GM21390 (cell line): Measurements from ENCODE around the gene CD28.
"Not testable (repeated sequence)": the region's sequence is repeated elsewhere in the genome, so short reads cannot be mapped to it uniquely, and the experiment has no call there.

Experiments used
- ATAC-seq: cut with Tn5 transposase; IDR thresholded peaks from one replicate; pipeline ENCODE4 v1.9.1; 2021; ENCODE audit not compliant: unreplicated experiment

CD28 gene

DNA sequence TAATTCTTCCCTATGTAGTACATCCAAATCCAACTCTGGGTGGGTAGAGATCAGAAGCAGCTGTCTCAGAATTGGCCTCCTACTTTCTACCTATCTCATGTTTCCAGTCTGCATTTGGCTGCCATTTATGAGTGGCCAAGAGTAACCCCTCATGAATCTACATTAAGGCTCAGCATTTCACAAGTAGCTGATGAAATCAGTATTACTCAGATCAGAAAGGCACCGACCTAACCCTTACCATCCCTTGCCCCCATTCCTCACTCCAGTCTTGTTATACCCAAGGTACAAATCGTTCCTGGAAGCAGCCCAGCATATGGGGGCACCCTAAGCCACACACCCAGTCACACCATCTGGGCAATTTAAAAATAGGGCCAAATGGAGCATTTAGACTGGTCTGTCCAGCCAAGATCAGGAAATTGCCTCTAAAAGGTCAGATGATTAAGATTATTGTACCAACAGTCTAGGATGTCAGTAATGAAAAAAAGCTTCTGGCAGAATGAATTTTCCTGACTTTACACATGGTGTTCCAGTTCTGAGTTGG is 37.1 kb downstream of the CD28 start:
- ATAC-seq = no peak

DNA sequence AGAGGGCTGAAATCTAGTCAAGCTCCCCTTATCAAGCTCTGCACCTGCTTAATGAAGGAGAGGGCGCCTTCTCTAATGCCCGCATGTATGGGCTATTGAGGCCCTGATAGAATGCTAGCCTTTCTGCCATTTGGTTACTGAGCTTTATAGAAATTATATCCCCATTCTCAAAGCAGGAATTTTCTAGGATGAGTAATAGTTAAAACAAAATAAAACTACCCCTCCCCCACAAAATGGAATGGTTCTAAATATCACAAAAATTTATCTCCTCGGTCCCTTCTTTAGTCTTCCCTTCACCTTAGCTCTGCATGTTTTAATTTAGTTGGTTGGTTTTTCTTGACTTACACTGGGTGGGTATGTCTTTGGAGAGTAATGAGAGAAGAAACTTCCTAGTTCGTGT is 37.7 kb downstream of the CD28 start:
- no peak for ATAC-seq

DNA sequence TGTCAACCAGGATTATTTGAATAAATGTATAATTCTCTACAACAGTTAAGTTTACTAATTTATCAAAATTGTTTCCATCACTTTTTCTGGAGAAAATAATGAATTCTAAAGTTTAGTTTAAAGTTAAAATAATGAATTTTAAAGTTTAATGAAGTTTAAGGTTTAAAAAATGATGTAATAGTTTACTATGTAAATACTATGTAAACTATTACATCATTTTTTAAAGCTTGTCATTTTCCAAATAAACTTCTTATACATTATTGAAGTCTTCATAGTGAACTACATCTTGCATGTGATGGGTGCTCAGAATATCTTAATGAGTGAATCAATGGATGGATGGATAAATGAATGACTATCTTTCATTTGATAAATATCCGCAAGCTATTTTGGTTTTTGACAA is 38.8 kb downstream of the CD28 start:
- ATAC-seq = no peak

DNA sequence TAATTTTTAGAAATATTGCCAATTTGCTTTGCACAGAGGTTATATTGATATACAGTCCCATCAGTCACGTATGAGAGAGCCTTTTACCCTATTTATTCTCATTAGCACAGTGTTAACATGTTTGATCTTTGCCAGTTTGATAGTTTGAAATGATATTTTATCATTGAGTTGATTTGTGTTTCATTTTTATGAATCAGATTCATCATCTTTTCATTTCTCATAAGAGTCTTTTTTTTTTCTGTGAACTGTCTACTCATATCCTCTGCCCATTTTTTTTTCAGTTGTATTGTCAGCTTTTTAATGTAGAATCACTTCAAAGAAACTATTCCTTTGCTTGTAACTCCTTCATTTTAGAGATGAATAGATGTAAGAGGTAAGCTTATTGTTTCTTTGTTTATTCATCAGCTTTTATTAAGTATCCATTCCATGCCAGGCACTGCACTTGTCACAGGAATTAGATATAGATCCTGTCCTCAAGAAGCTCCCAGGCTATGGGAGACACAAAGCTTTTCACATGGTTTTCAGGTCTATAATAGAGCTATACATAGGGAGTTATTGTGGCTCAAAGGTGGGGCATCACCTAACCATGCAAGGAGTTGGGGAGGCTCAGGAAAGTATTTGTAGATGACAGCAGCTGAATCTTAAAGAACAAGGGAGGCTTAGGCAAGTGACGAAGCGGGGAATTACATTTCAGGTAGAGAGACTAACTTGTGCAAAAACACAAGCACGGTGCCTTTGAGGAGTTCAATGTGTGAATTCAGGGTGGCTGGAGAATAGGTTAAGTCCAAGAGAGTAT is 42.1 kb downstream of the CD28 start:
- no peak for ATAC-seq

DNA sequence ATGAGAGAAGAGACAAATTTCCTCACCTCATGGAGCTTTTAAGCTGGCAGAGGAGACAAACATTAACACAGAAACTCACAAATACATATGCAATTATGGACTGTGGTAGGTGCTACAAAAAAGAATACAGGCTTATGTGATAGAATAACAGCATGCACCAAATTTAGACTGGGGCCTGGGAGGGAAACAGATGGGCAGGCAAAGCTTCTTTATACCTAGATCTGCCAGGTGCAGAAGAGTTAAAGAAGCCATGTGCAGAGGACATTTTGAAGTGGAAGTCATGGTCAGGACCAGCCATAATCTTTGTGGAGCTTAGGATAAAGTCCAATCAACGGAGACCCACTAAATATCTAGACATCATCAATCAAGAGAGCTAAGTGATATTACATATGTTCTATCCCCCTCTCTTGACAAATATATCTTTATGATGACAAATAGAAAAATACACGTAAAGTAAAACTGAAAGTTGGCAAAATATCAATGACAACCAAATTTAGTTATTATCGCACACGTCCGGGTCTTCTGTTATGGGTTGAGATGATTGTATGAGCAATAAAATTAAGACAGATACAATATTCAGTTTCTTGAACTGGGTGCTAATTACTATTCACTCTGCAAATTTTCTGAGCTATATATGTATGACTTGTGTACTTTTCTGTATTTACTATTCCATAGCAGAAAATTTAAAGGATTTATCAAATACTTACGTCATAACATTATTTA is 44.1 kb downstream of the CD28 start:
- no peak for ATAC-seq

DNA sequence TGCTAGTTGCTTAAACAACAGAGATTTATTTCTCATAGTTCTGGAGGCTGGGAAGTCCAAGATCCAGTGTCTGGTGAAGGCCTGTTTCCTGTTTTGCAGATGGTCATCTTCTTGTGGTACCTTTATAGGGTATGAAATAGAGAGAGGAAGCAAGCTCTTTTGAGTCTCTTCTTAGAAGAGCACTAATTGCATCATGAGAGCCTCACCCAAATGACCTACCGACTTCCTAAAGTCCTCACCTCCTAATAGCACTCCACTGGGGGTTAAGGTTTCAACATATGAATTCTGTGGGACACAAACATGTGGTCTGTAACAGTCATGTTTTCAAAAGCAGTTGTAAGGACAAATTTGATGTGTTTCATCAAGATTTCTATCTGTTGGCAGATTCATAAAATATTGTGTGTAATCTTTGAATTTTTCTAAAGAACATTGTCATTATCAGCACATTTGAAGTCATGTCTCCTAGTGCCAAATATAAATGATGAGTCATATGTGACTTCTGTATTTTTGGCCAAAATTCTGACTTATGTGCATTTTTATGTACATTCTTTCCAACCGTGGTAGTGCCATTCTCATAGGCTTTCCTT is 45.3 kb downstream of the CD28 start:
- ATAC-seq = no peak

DNA sequence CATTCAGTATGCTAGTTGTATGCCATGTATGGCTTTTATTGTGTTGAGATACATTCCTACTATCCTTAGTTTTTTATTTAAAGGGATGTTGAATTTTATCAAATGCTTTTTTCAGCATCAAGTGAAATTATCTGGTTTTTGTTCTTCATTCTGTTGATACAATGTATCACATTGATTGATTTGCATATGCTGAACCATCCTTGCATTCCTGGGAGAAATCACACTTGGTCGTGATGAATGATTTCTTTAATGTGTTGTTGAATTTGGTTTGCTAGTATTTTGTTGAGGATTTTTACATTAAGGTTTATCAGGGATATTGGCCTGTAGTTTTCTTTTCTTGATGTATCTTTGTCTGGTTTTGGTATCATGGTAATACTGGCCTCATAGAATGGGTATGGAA is 49.7 kb downstream of the CD28 start:
- no peak for ATAC-seq

DNA sequence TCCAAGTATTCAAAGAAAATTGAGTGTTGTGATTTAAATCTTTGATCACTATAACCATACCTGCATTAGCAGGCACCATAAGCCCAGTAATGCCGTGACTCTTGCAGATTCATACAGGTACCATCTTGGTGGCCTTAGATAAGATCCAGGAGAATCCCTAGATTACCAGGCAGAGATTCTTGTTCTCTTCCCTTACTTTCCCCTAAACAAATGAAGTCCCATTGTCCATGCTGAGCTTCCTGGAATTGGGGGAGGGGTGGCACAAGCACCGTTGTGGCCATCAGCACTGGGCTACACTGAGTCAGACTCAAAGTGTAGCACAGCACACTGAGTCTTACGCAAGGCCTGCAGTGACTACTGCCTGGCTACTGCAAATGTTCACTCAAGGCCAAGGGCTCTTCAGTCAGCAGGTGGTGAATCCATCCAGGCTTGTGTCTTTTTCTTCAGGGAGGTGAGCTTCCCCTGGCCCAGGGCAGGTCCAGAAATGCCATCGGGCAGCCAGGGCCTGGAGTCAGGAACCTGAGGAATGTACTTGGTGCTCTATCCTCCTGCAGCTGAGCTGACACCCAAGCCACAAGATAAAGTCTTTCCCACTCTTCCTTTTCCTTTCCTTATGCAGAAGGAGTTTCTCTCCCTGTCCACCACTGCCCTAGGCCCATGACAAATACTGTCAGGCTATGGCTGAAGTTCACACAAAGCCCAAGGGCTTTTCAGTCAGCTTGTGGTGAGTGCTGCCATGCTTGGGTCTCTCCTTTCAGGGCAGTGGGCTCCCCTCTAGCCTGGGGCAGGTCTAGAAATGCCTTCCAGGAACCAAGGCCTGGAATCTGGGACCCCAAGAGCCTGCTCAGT is 52.6 kb downstream of the CD28 start:
- no peak for ATAC-seq

DNA sequence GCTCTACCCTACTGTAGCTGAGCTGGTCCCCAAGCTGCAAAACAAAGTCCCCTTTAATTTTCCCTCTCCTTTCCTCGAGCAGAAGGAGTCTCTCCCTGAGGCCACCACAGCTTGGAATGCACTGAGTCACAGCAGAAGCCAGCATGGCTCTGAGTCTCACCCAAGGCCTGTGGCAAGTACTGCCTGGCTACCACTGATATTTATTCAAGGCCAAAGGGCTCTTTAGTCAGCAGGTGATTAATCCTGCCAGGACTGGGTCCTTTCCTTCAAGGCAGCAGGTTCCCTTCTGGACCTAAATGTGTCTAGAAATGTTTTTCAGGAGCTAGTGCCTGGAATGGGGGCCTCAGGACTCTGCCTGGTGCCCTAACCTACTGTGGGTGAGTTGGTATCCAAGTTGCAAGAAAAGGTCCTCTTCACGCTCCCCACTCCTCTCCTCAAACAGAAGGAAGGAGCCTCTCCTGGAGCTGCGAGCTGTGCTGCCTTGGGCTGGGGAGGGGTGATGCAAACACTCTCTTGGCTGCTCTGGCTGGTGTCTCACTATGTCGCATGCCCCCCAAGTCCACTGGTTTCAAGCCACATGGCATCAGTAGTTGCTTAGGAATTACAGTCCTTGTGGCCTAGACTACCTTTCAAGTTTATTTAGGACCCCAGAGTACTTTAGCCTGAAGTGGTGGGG is 53.4 kb downstream of the CD28 start:
- ATAC-seq = no peak

DNA sequence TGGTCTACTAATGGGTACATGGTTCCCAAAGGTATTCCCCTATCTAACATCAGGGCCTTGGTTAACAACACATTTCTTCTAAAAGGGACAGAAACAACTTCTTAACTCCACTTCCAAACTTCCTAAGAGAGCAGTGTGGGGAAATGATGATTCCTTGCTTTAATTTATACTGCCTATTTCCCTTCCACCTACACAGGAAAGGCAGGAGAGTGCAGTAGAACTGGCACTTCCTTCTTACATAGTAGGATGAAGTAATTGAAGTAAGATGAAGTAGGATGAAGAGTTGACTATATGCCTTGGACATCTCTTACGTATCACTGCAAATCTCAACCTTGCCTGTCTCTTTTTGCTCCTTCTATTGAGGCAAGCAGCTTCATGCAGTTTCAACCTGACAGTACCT is 54.7 kb downstream of the CD28 start:
- ATAC-seq = no peak

DNA sequence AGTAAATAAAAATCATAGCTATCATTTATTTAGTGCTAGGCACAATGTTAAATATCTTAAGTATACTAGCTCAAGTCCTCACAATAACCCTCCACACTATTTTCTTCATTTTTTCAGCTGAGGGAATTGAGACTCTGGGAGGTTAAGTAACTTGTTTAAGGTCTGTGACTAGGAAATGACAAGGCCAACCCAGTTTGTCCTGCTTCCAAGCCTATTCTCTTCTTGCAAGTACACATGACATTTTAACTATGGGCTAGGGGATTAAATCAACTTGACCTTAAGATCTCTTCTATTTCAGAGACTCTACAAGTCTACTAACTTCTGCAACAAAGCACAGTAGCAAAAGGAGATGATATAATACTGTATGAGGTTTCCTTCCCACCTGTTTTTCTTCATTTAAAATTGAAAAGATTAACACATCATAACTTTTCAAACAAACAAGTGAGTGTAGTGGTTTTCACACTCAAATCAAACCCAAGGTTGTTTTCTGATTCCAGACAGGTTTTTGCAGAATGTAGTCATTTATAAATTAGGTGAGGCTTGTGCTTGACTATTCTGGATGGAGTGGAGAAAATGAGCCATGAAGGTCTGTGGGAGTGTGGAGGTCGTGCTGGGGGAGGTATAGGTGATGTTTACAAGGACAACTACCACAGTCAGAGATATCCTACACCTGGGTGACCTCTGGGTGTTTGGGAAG is 57.0 kb downstream of the CD28 start:
- ATAC-seq = no peak

DNA sequence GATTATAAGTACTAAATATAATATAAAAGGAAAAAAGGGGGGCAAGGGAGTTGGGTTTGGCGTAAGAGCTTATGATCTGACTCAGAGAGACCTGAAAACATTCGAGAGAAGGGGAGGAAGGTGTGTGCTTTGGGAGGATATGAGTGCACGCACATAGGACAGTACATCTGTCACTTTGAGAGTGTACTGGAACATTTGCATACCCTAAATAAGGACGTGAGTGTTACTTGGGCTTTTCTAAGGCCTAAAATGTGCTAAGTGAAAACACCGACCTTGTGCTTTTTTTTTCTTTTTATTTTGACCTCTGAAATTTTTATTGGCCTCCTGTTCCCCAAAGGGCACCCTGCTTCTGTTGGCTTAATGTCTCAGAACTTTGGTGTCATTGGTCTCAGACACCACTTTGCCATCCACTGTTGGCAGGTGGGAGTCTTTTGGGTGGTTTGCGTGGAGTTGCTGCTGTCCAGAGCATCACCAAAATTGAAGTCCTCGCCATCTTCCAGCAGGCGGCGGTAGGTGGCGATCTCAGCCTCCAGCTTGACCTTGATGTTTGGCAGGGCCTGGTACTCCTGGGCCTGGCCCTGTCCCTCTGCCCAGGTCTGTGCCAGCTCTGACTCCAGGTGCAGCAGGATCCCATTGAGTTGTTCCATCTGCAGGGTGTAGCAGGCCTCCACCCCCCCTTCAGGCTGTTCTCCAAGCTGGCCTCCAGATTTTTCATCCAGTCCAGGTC is 57.7 kb downstream of the CD28 start:
- no peak for ATAC-seq

DNA sequence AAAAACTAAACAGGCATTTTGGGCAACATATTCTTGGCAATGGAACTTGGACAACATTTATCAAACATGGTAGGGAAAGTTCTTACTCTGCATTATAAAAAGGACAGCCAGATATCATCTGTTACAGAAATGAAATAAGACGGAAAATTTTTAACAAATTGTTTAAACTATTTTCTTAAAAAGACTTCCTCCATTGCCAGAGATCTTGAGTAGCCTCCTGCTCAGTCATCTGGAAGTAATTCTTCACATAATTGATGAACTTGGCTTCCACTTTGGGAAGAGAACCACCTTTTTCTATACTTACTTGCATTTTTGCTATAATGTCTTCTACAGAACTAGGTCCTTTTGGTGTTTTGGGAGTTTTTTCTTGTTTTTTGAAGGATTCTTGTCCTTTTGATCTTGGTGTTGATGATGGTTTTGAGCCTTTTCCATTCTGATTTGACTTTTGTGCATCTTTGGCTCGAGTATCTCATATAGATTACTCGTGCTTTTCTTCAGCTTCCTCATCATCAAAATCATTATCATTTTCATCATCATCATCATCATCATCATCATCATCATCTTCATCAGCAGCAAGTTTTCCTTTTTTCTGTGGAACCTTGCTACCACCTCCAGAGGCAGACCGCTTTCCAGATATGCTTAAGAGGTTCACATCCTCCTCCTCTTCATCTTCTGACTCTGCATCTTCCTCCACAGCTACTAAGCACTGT is 66.2 kb downstream of the CD28 start:
- no peak for ATAC-seq

DNA sequence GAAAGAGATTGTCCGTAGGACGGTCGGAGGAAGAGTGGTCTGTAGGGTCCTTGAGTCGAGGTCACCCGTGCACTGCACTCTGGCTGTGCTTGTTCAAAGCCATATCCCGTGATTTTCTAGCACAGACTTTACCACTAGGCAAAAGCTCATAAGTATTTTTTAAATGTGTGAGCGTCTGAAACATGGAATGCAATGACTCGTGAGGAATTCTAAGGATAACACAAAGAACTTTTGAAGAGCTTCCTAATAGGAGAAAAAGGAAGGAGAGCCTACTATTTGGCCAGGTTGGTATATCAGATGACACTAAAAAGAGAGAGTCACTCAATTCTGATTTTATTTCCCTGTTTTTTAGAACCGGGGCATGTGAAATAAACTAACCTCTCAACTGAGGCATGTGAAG is 68.3 kb downstream of the CD28 start:
- no peak for ATAC-seq

DNA sequence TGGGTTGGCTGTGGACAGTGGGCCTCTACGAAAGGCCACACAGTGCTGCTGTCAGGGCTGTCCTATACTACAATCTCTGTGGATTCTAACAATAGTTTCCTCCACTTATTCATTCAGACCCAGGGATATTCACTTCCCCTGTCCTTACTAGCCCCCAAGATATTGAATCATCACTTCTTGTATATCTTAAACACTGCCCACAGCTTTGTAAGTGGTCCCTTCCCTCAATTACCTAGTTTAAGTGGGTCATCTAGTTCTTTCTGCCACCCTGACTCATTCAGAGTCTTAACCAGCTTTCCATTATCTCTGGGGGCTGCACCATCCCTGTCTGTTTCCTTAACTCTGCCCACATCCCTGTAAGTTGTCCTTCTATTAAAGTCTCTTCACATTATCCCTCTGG is 69.2 kb downstream of the CD28 start:
- ATAC-seq = no peak

DNA sequence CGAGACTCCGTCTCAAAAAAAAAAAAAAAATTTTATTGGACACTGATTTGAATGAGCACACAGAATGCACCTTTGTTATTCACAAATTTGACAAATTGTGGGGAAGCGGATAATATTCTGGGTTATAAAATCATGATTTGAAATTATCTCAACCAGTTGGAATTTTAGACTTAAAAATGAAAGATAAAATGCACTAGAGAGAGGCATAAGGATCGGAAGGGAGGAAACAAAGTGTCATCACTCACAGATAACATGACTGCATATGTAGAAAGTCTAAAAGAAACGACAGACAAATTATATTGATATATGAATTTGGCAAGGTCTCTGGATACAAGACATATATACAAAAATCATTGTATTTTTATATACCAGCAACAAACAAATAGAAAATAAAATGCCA is 70.6 kb downstream of the CD28 start:
- ATAC-seq = no peak

DNA sequence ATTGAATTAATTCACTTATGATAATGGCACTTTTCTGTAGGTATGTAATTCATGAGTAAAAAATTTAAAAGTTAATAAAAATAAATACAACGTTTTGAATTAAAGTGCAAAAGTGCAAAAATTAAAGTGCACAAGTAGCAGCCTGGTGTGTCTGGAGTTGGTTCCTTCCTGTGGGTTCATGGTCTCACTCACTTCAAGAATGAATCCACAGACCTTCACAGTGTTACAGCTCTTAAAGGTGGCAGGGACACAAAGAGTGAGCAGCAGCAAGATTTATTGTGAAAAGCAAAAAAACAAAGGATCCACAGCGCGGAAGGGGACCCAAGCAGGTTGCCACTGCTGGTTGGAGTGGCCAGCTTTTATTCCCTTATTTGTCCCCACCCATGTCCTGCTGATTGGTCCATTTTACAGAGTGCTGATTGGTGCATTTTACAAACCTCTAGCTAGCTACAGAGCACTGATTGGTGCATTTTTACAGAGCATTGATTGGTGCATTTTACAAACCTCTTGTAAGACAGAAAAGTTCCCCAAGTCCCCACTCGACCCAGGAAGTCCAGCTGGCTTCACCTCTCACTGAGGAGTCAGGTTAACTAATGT is 73.1 kb downstream of the CD28 start:
- not testable (repeated sequence) for ATAC-seq

DNA sequence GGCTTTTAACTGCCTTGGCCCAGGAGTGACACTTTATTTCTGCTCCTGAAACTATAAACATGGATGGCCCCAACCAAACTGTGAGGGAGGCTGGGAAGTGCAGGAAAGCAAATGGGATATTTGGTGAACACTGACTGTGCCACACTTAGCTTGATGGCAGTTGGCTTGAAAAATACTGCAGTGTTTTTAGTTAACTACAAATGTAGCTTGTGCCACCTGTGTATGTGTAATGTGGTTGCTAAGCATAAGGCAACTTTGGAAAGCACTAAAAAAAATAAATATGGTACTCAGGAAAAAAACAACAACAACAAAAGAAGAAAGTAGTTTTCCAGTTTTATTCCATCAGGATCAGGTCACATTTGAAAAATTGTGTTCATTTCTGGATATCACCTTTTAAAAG is 73.8 kb downstream of the CD28 start:
- no peak for ATAC-seq
